Neural cell (in vitro differentiated cells): ENCODE data around the gene PCDHB5. TPM values are rescaled to one million over a fixed set of nuclear protein-coding genes. Genes with fewer than 3 reads are reported as not detected.
"Not testable (repeated sequence)": the region's sequence is repeated elsewhere in the genome, so short reads cannot be mapped to it uniquely, and the experiment has no call there.

Experiments used
- H2AFZ ChIP-seq: fragments of 200-600, 300-800 bp; sonication (generic), shearing (Covaris generic); 2 replicates; pipeline ENCODE4 v1.6.0; 2014; ENCODE audit warnings: low read depth, mild to moderate bottlenecking, antibody characterized with exemption, low read length, moderate library complexity
- H3F3A ChIP-seq: fragments of 200-600 bp; shearing (Covaris generic); 2 replicates; pipeline ENCODE4 v1.6.1; 2016; ENCODE audit warnings: mild to moderate bottlenecking, moderate library complexity, mixed read lengths, antibody characterized with exemption, low read length; ENCODE audit not compliant: insufficient read depth, poor library complexity, severe bottlenecking
- H3K27ac ChIP-seq: fragments of 200-600, 300-800 bp; sonication (generic), shearing (Covaris generic); 2 replicates; pipeline ENCODE4 v1.5.1; 2014; ENCODE audit warnings: mild to moderate bottlenecking, low read length, moderate library complexity
- H3K27me3 ChIP-seq: fragments of 300-800, 200-600 bp; sonication (generic), shearing (Covaris generic); 2 replicates; pipeline ENCODE4 v1.6.0; 2014; ENCODE audit warnings: mild to moderate bottlenecking, low read depth, low read length, moderate library complexity; ENCODE audit not compliant: insufficient read depth
- H3K36me3 ChIP-seq: fragments of 300-800, 200-600 bp; sonication (generic), shearing (Covaris generic); 2 replicates; pipeline ENCODE4 v1.5.1; 2014; ENCODE audit warnings: mild to moderate bottlenecking, antibody characterized with exemption, low read length, moderate library complexity; ENCODE audit not compliant: insufficient read depth
- H3K4me2 ChIP-seq: fragments of 300-800, 200-600 bp; sonication (generic), shearing (Covaris generic); 2 replicates; pipeline ENCODE4 v1.6.0; 2014; ENCODE audit warnings: mild to moderate bottlenecking, low read length
- H3K4me3 ChIP-seq: fragments of 300-800, 200-600 bp; sonication (generic), shearing (Covaris generic); 2 replicates; pipeline ENCODE4 v1.5.1; 2014; ENCODE audit warnings: mild to moderate bottlenecking, low read length, moderate library complexity
- H3K79me2 ChIP-seq: fragments of 200-600 bp; shearing (Covaris generic); replicated peaks from 2 replicates; pipeline ENCODE4 v1.6.0; 2014; ENCODE audit warnings: mild to moderate bottlenecking, low read length, moderate library complexity; ENCODE audit not compliant: insufficient read depth
- H3K9ac ChIP-seq: fragments of 300-800, 200-600 bp; sonication (generic), shearing (Covaris generic); 2 replicates; pipeline ENCODE4 v1.6.1; 2016; ENCODE audit warnings: mild to moderate bottlenecking, low read length, mixed read lengths
- H3K9me2 ChIP-seq: fragments of 200-600 bp; shearing (Covaris generic); 2 replicates; pipeline ENCODE4 v1.6.1; 2016; ENCODE audit warnings: mild to moderate bottlenecking, low read length, mixed read lengths; ENCODE audit not compliant: insufficient read depth
- H3K9me3 ChIP-seq: fragments of 200-600, 300-800 bp; sonication (generic), shearing (Covaris generic); 2 replicates; pipeline ENCODE4 v1.6.1; 2016; ENCODE audit warnings: mild to moderate bottlenecking, mixed run types, low read length, moderate library complexity, mixed read lengths
- H4K20me1 ChIP-seq: fragments of 200-600 bp; shearing (Covaris generic); 2 replicates; pipeline ENCODE4 v1.6.1; 2016; ENCODE audit warnings: mild to moderate bottlenecking, mixed run types; ENCODE audit not compliant: insufficient read depth
- EP300 ChIP-seq: fragments of 450-650 bp; conservative IDR thresholded peaks from 2 replicates; pipeline ENCODE4 v1.6.1; 2014; ENCODE audit warnings: antibody characterized with exemption, mild to moderate bottlenecking, moderate library complexity; ENCODE audit not compliant: poor library complexity, severe bottlenecking
- EZH2 ChIP-seq: fragments of 200-600, 300-800 bp; shearing (Covaris generic), sonication (generic); IDR thresholded peaks from 2 replicates; pipeline ENCODE4 v1.6.1; 2014; ENCODE audit warnings: antibody characterized with exemption, low read length, borderline replicate concordance, mild to moderate bottlenecking; ENCODE audit not compliant: insufficient read depth, poor library complexity, severe bottlenecking
- MXI1 ChIP-seq: fragments of 450-650 bp; conservative IDR thresholded peaks from 2 replicates; pipeline ENCODE4 v1.6.1; 2014; ENCODE audit warnings: antibody characterized with exemption, mild to moderate bottlenecking; ENCODE audit not compliant: poor library complexity, severe bottlenecking
- POLR2AphosphoS5 ChIP-seq: IDR thresholded peaks from 2 replicates; pipeline ENCODE4 v1.6.1; 2012
- RAD21 ChIP-seq: fragments of 450-650 bp; conservative IDR thresholded peaks from 2 replicates; pipeline ENCODE4 v1.6.1; 2014; ENCODE audit warnings: antibody characterized with exemption, mild to moderate bottlenecking, moderate library complexity
- SMC3 ChIP-seq: fragments of 450-650 bp; conservative IDR thresholded peaks from 2 replicates; pipeline ENCODE4 v1.6.1; 2014; ENCODE audit warnings: antibody characterized with exemption, mild to moderate bottlenecking, moderate library complexity; ENCODE audit not compliant: poor library complexity
- TAF1 ChIP-seq: IDR thresholded peaks from 2 replicates; pipeline ENCODE4 v1.6.1; 2012; ENCODE audit warnings: low read depth
- polyA plus RNA-seq: library from polyadenylated mRNA; depleted of rRNA; stranded (reverse); fragments of >200 nt; gene quantifications from 2 replicates; pipeline ENCODE4 v1.2.3, GENCODE V29; 2014
- TF ChIP-seq, protein P1 (sequence below): IDR thresholded peaks from 2 replicates; pipeline ENCODE4 v1.6.1; 2012; ENCODE audit warnings: borderline replicate concordance
- TF ChIP-seq, protein P2 (sequence below): fragments of 450-650 bp; IDR thresholded peaks from 2 replicates; pipeline ENCODE4 v1.5.1; 2014; ENCODE audit warnings: antibody characterized with exemption, mild to moderate bottlenecking, moderate library complexity; ENCODE audit not compliant: poor library complexity, severe bottlenecking

Gene PCDHB5
- polyA plus RNA-seq, 1 donor from 2014 or later = 4.7 TPM

DNA sequence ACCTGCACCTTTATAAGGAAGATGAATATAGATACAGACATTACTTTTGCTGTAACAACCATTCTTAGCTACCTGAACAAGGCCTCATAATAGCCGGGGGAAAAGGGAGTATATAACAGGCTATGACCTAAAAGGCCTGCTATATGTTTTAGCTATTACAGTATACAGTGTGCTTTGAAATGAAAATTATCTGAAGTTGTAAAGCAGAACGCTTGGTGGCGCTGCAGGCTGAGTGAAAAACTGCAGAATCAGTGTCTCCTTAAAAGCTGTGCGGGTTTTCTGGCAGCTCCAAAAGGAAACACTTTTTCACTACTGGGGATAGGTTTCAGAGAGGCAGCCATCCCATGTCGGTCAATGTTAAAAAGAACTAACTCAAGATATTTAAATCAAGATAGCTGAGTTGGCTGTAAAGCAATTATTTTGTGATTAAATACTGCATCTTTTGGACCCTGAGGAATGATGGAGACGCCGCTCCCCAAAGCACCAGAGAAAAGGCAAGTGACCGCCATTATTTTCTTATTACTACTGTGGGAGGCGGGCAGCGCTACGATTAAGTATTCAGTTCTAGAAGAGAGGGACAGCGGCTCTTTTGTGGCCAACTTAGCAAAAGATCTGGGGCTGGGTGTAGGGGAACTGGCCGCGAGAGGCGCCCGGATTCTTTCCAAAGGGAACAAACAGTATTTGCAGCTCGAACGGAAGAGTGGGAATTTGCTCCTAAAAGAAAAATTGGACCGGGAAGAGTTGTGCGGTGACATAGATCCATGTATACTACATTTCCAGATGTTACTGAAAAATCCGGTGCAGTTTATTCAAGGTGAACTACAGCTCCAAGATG lies 20.8 kb downstream of the PCDHB5 start:
- H3K9ac ChIP-seq = no peak overlapping the region
- no peak overlapping the region for H2AFZ ChIP-seq
- H3K27ac ChIP-seq = no peak overlapping the region
- peaks cover 8% of the 10 kb centered on the region for H3K36me3 ChIP-seq
- H3F3A ChIP-seq = no peaks in the 10 kb centered on the region
- no peak overlapping the region for H3K4me2 ChIP-seq
- no peak for TF ChIP-seq SMC3
- TF ChIP-seq MXI1 = no peak
- TF ChIP-seq EP300 = no peak
- TF ChIP-seq, protein P1, sequence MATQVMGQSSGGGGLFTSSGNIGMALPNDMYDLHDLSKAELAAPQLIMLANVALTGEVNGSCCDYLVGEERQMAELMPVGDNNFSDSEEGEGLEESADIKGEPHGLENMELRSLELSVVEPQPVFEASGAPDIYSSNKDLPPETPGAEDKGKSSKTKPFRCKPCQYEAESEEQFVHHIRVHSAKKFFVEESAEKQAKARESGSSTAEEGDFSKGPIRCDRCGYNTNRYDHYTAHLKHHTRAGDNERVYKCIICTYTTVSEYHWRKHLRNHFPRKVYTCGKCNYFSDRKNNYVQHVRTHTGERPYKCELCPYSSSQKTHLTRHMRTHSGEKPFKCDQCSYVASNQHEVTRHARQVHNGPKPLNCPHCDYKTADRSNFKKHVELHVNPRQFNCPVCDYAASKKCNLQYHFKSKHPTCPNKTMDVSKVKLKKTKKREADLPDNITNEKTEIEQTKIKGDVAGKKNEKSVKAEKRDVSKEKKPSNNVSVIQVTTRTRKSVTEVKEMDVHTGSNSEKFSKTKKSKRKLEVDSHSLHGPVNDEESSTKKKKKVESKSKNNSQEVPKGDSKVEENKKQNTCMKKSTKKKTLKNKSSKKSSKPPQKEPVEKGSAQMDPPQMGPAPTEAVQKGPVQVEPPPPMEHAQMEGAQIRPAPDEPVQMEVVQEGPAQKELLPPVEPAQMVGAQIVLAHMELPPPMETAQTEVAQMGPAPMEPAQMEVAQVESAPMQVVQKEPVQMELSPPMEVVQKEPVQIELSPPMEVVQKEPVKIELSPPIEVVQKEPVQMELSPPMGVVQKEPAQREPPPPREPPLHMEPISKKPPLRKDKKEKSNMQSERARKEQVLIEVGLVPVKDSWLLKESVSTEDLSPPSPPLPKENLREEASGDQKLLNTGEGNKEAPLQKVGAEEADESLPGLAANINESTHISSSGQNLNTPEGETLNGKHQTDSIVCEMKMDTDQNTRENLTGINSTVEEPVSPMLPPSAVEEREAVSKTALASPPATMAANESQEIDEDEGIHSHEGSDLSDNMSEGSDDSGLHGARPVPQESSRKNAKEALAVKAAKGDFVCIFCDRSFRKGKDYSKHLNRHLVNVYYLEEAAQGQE = no peak
- TF ChIP-seq EZH2 = no peak
- no peak for TF ChIP-seq POLR2AphosphoS5
- no peak for TF ChIP-seq RAD21
- TF ChIP-seq TAF1 = no peak
- TF ChIP-seq, protein P2, sequence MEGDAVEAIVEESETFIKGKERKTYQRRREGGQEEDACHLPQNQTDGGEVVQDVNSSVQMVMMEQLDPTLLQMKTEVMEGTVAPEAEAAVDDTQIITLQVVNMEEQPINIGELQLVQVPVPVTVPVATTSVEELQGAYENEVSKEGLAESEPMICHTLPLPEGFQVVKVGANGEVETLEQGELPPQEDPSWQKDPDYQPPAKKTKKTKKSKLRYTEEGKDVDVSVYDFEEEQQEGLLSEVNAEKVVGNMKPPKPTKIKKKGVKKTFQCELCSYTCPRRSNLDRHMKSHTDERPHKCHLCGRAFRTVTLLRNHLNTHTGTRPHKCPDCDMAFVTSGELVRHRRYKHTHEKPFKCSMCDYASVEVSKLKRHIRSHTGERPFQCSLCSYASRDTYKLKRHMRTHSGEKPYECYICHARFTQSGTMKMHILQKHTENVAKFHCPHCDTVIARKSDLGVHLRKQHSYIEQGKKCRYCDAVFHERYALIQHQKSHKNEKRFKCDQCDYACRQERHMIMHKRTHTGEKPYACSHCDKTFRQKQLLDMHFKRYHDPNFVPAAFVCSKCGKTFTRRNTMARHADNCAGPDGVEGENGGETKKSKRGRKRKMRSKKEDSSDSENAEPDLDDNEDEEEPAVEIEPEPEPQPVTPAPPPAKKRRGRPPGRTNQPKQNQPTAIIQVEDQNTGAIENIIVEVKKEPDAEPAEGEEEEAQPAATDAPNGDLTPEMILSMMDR = no peak
- H3K9me3 ChIP-seq = peaks cover 20% of the 10 kb centered on the region
- no peaks in the 10 kb centered on the region for H3K27me3 ChIP-seq
- no peaks in the 10 kb centered on the region for H4K20me1 ChIP-seq
- no peaks in the 10 kb centered on the region for H3K9me2 ChIP-seq
- no peaks in the 10 kb centered on the region for H3K79me2 ChIP-seq
- no peak overlapping the region for H3K4me3 ChIP-seq

DNA sequence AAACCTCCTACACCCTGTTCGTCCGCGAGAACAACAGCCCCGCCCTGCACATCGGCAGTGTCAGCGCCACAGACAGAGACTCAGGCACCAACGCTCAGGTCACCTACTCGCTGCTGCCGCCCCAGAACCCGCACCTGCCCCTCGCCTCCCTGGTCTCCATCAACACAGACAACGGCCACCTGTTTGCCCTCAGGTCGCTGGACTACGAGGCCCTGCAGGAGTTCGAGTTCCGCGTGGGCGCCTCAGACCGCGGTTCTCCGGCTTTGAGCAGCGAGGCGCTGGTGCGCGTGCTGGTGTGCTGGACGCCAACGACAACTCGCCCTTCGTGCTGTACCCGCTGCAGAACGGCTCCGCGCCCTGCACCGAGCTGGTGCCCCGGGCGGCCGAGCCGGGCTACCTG lies 22.4 kb downstream of the PCDHB5 start:
- H3K4me2 ChIP-seq, H4K20me1 ChIP-seq, H2AFZ ChIP-seq, H3K9me2 ChIP-seq, H3K27ac ChIP-seq, H3K79me2 ChIP-seq, H3K36me3 ChIP-seq, H3K4me3 ChIP-seq, H3K9ac ChIP-seq, H3K27me3 ChIP-seq, H3F3A ChIP-seq: not testable (repeated sequence)
- peaks cover 19% of the 10 kb centered on the region for H3K9me3 ChIP-seq

DNA sequence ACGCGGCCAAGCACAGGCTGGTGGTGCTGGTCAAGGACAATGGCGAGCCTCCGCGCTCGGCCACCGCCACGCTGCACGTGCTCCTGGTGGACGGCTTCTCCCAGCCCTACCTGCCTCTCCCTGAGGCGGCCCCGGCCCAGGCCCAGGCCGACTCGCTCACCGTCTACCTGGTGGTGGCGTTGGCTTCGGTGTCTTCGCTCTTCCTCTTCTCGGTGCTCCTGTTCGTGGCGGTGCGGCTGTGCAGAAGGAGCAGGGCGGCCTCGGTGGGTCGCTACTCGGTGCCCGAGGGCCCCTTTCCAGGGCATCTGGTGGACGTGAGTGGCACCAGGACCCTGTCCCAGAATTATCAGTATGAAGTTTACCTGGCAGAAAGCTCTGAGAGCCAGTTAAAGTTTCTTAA lies 22.9 kb downstream of the PCDHB5 start:
- not testable (repeated sequence) for H3K27me3 ChIP-seq, H4K20me1 ChIP-seq, H3K9me2 ChIP-seq, H3K9ac ChIP-seq, H3K79me2 ChIP-seq, H3K4me3 ChIP-seq, H3K36me3 ChIP-seq, H2AFZ ChIP-seq, H3K27ac ChIP-seq, H3F3A ChIP-seq, H3K4me2 ChIP-seq
- H3K9me3 ChIP-seq = peaks cover 16% of the 10 kb centered on the region
